HepG2 (cell line): ENCODE measurements around the gene MED23. TPM values are rescaled to one million over a fixed set of nuclear protein-coding genes. Genes with fewer than 3 reads are reported as not detected.

Experiments
- ATF4 ChIP-seq, 2 experiments: fragments of 450-650 bp in 1 of 2; sonication (generic) in 1 of 2; formaldehyde crosslinking; IDR thresholded peaks; 2 replicates each; pipeline versions ENCODE4 v1.5.0 to v1.8.0; 2020 to 2022; ENCODE audit warnings: mild to moderate bottlenecking in 1 of 2, missing genetic modification reagents in 1 of 2
- CREM ChIP-seq, 2 experiments: sonication (generic) in 1 of 2; formaldehyde crosslinking in 1 of 2; IDR thresholded peaks; 2 replicates each; pipeline versions ENCODE4 v1.4.0 to v1.6.1; 2016 to 2020; ENCODE audit warnings: antibody characterized with exemption in 1 of 2, mild to moderate bottlenecking in 1 of 2, missing genetic modification reagents in 1 of 2
- ERF ChIP-seq: IDR thresholded peaks from 2 replicates; pipeline ENCODE4 v1.6.1; 2018; ENCODE audit warnings: missing biosample characterization, missing genetic modification reagents
- HINFP ChIP-seq: sonication (generic); formaldehyde crosslinking; IDR thresholded peaks from 2 replicates; pipeline ENCODE4 v1.4.0; 2020; ENCODE audit warnings: low read depth, mild to moderate bottlenecking, missing genetic modification reagents
- HOXA7 ChIP-seq: sonication (generic); formaldehyde crosslinking; IDR thresholded peaks from 2 replicates; pipeline ENCODE4 v1.8.1; 2022; ENCODE audit warnings: mild to moderate bottlenecking, missing genetic modification reagents, moderate library complexity
- KLF6 ChIP-seq: IDR thresholded peaks from 2 replicates; pipeline ENCODE4 v1.8.0; 2016; ENCODE audit warnings: missing biosample characterization, missing genetic modification reagents
- NFIC ChIP-seq: IDR thresholded peaks from 2 replicates; pipeline ENCODE4 v1.6.1; 2012; ENCODE audit warnings: mild to moderate bottlenecking, low read length, inconsistent platforms
- NR2F6 ChIP-seq, 2 experiments: IDR thresholded peaks; 2 replicates each; pipeline ENCODE4 v1.6.1; 2016; ENCODE audit warnings: antibody characterized with exemption in 1 of 2, mild to moderate bottlenecking in 1 of 2
- SETDB1 ChIP-seq: sonication (generic); formaldehyde crosslinking; IDR thresholded peaks from 2 replicates; pipeline ENCODE4 v1.5.1; 2020; ENCODE audit warnings: missing genetic modification reagents, mild to moderate bottlenecking, borderline replicate concordance
- ZFAT ChIP-seq: sonication (generic); formaldehyde crosslinking; conservative IDR thresholded peaks from 2 replicates; pipeline ENCODE4 v1.8.1; 2023; ENCODE audit warnings: missing genetic modification reagents, inconsistent platforms
- ZFP62 ChIP-seq: sonication (generic); formaldehyde crosslinking; IDR thresholded peaks from 2 replicates; pipeline ENCODE4 v1.4.0; 2020; ENCODE audit warnings: missing genetic modification reagents
- ZNF17 ChIP-seq: sonication (generic); formaldehyde crosslinking; IDR thresholded peaks from 2 replicates; pipeline ENCODE4 v1.5.0; 2020; ENCODE audit warnings: mild to moderate bottlenecking, missing genetic modification reagents
- ZNF407 ChIP-seq: sonication (generic); formaldehyde crosslinking; IDR thresholded peaks from one replicate; pipeline ENCODE4 v1.5.1; 2020; ENCODE audit warnings: mild to moderate bottlenecking, missing genetic modification reagents; ENCODE audit errors: not compliant biosample characterization
- ZNF574 ChIP-seq: sonication (generic); formaldehyde crosslinking; IDR thresholded peaks from 2 replicates; pipeline ENCODE4 v1.4.0; 2020; ENCODE audit warnings: missing genetic modification reagents
- polyA plus RNA-seq, 8 experiments: library from polyadenylated mRNA; depleted of rRNA in 3 of 8; stranded (reverse) in 7 of 8; unstranded in 1 of 8; fragments of >200 nt; fragmentation: Illumina TruSeq in 4 of 8; extraction: Trizol in 4 of 8; gene quantifications; 2 replicates each; pipeline versions ENCODE4 v1.2.1 to v1.2.3, GENCODE V29; 2011 to 2016; ENCODE audit warnings: low read depth in 4 of 8, missing spikeins in 1 of 8, mixed read lengths in 1 of 8; ENCODE audit not compliant: insufficient read depth in 1 of 8
- total RNA-seq, 5 experiments: library from RNA; depleted of rRNA; stranded (reverse); fragments of >200 nt; fragmentation: Illumina TruSeq; extraction: Trizol; gene quantifications; 2 replicates each; pipeline ENCODE4 v1.2.3, GENCODE V29; 2016; ENCODE audit warnings: low read depth in 1 of 5

MED23 gene
- total and polyA plus RNA-seq, 2 of the 13 experiments (the other 11 are each of a cell fraction or from before 2014, with no cell fraction given) = 34.9 to 50.5 TPM

GRCh38 chr6:131635384-131636340 lies 7.6 kb upstream of the MED23 start (continued):
- TF ChIP-seq ZNF407 (peak; percentile 57), CREM (IDR thresholded peaks at IDR 0.05) (no peak), CREM (CRISPR knock-in tag; IDR thresholded peaks at IDR 0.05) (no peak), NFIC (no peak), ERF (CRISPR knock-in tag) (peak; percentile 15; the same call in 1 of the 2 replicates), ZFP62 (no peak), ZFAT (no peak), ZNF17 (CRISPR knock-in tag) (no peak), SETDB1 (CRISPR knock-in tag) (no peak), ZNF574 (CRISPR knock-in tag) (peak; percentile 58; the same call in 1 of the 2 replicates), HOXA7 (CRISPR knock-in tag) (no peak), KLF6 (CRISPR knock-in tag) (no peak), HINFP (CRISPR knock-in tag) (no peak), ATF4 (CRISPR knock-in tag; IDR thresholded peaks at IDR 0.05) (no peak), NR2F6 (IDR thresholded peaks at IDR 0.05) (no peak), NR2F6 (CRISPR knock-in tag; IDR thresholded peaks at IDR 0.05) (no peak)
